Measurements from ENCODE around the gene C12orf42. TPM values are rescaled to one million over a fixed set of nuclear protein-coding genes. Genes with fewer than 3 reads are reported as not detected.

Gene C12orf42
- total RNA-seq, 1 donor from 2014 or later = not detected

- no peak for TF ChIP-seq CTCF (IDR thresholded peaks at IDR 0.05; ENCODE audit: partially characterized antibody, unreplicated experiment)
Observed at GRCh38 chr12:103273645-103274044, 222.1 kb downstream of the C12orf42 start.

GRCh38 chr12:103272949-103273348 lies 222.8 kb downstream of the C12orf42 start:
- no peak overlapping the region for H3K27ac Mint-ChIP-seq (ENCODE audit: unreplicated experiment)
- no peaks in the 10 kb centered on the region for H3K9me3 Mint-ChIP-seq (ENCODE audit: unreplicated experiment)
- no peak for DNase-seq
- H3K27me3 Mint-ChIP-seq (ENCODE audit: unreplicated experiment) = no peaks in the 10 kb centered on the region
- no peak overlapping the region for H3K4me3 Mint-ChIP-seq (ENCODE audit: unreplicated experiment)
- TF ChIP-seq CTCF (IDR thresholded peaks at IDR 0.05; ENCODE audit: partially characterized antibody, unreplicated experiment) = no peak
- no peaks in the 10 kb centered on the region for H3K36me3 Mint-ChIP-seq (ENCODE audit: unreplicated experiment)
- H3K4me1 Mint-ChIP-seq (ENCODE audit: low read depth, unreplicated experiment) = peaks cover 3% of the 10 kb centered on the region

More at GRCh38 chr12:103273645-103274044, 222.1 kb downstream of the C12orf42 start:
- no peaks in the 10 kb centered on the region for H3K27me3 Mint-ChIP-seq (ENCODE audit: unreplicated experiment)
- H3K27ac Mint-ChIP-seq (ENCODE audit: unreplicated experiment) = no peak overlapping the region
- H3K36me3 Mint-ChIP-seq (ENCODE audit: unreplicated experiment) = no peaks in the 10 kb centered on the region
- no peaks in the 10 kb centered on the region for H3K9me3 Mint-ChIP-seq (ENCODE audit: unreplicated experiment)
- no peak for DNase-seq
- peaks cover 3% of the 10 kb centered on the region for H3K4me1 Mint-ChIP-seq (ENCODE audit: low read depth, unreplicated experiment)
- H3K4me3 Mint-ChIP-seq (ENCODE audit: unreplicated experiment) = no peak overlapping the region

GRCh38 chr12:103269946-103270345 lies 225.8 kb downstream of the C12orf42 start:
- Mint-ChIP-seq H3K36me3 (ENCODE audit: unreplicated experiment) (no peaks in the 10 kb centered on the region), H3K27me3 (ENCODE audit: unreplicated experiment) (no peaks in the 10 kb centered on the region), H3K27ac (ENCODE audit: unreplicated experiment) (no peak overlapping the region), H3K9me3 (ENCODE audit: unreplicated experiment) (no peaks in the 10 kb centered on the region), H3K4me3 (ENCODE audit: unreplicated experiment) (no peak overlapping the region), H3K4me1 (ENCODE audit: low read depth, unreplicated experiment) (peaks cover 3% of the 10 kb centered on the region)
- no peak for TF ChIP-seq CTCF (IDR thresholded peaks at IDR 0.05; ENCODE audit: partially characterized antibody, unreplicated experiment)
- DNase-seq = no peak

- no peak for TF ChIP-seq CTCF (IDR thresholded peaks at IDR 0.05; ENCODE audit: partially characterized antibody, unreplicated experiment)
- H3K36me3 Mint-ChIP-seq (ENCODE audit: unreplicated experiment) = no peaks in the 10 kb centered on the region
- no peak overlapping the region for H3K4me3 Mint-ChIP-seq (ENCODE audit: unreplicated experiment)
- DNase-seq = no peak
- H3K4me1 Mint-ChIP-seq (ENCODE audit: low read depth, unreplicated experiment) = peaks cover 3% of the 10 kb centered on the region
- H3K27me3 Mint-ChIP-seq (ENCODE audit: unreplicated experiment) = no peaks in the 10 kb centered on the region
- no peaks in the 10 kb centered on the region for H3K9me3 Mint-ChIP-seq (ENCODE audit: unreplicated experiment)
- H3K27ac Mint-ChIP-seq (ENCODE audit: unreplicated experiment) = no peak overlapping the region
Observed at GRCh38 chr12:103268831-103269514, 226.8 kb downstream of the C12orf42 start.

GRCh38 chr12:103257763-103258162 lies 238.0 kb downstream of the C12orf42 start:
- no peak for DNase-seq
- no peak overlapping the region for H3K4me3 Mint-ChIP-seq (ENCODE audit: unreplicated experiment)
- peaks cover 1% of the 10 kb centered on the region for H3K9me3 Mint-ChIP-seq (ENCODE audit: unreplicated experiment)
- no peaks in the 10 kb centered on the region for H3K27me3 Mint-ChIP-seq (ENCODE audit: unreplicated experiment)
- H3K27ac Mint-ChIP-seq (ENCODE audit: unreplicated experiment) = no peak overlapping the region
- TF ChIP-seq CTCF (IDR thresholded peaks at IDR 0.05; ENCODE audit: partially characterized antibody, unreplicated experiment) = no peak
- no peaks in the 10 kb centered on the region for H3K36me3 Mint-ChIP-seq (ENCODE audit: unreplicated experiment)
- no peaks in the 10 kb centered on the region for H3K4me1 Mint-ChIP-seq (ENCODE audit: low read depth, unreplicated experiment)
